HG02763 (cell line): ENCODE measurements around the gene CDAN1.

ENCODE experiments used
- ATAC-seq: cut with Tn5 transposase; IDR thresholded peaks from one replicate; pipeline ENCODE4 v1.9.1; 2021; ENCODE audit warnings: mild to moderate bottlenecking, moderate library complexity; ENCODE audit not compliant: unreplicated experiment

CDAN1 gene

GRCh38 chr15:42734076-42734672, 2.8 kb downstream of the CDAN1 start:
- no peak for ATAC-seq

GRCh38 chr15:42733027-42733426, 3.9 kb downstream of the CDAN1 start:
- ATAC-seq: no peak

- ATAC-seq: no peak
Observed at GRCh38 chr15:42732095-42732827, 4.7 kb downstream of the CDAN1 start.

GRCh38 chr15:42731461-42731860, 5.5 kb downstream of the CDAN1 start:
- ATAC-seq: no peak

GRCh38 chr15:42730536-42730935, 6.4 kb downstream of the CDAN1 start:
- no peak for ATAC-seq

GRCh38 chr15:42730135-42730534, 6.8 kb downstream of the CDAN1 start:
- no peak for ATAC-seq

- ATAC-seq: no peak
Observed at GRCh38 chr15:42729409-42729808, 7.5 kb downstream of the CDAN1 start.

- ATAC-seq: no peak
Observed at GRCh38 chr15:42728972-42729371, 8.0 kb downstream of the CDAN1 start.

GRCh38 chr15:42728560-42728959, 8.4 kb downstream of the CDAN1 start:
- no peak for ATAC-seq

- ATAC-seq: no peak
Observed at GRCh38 chr15:42727750-42728381, 9.1 kb downstream of the CDAN1 start.

- no peak for ATAC-seq
Observed at GRCh38 chr15:42726114-42726513, 10.8 kb downstream of the CDAN1 start.

- ATAC-seq: no peak
Observed at GRCh38 chr15:42725331-42725903, 11.5 kb downstream of the CDAN1 start.

GRCh38 chr15:42724276-42724675, 12.7 kb downstream of the CDAN1 start:
- ATAC-seq: no peak

GRCh38 chr15:42723068-42723467, 13.9 kb downstream of the CDAN1 start:
- ATAC-seq: no peak

GRCh38 chr15:42721916-42722315, 15.0 kb downstream of the CDAN1 start:
- no peak for ATAC-seq

- no peak for ATAC-seq
Observed at GRCh38 chr15:42721016-42721415, 15.9 kb downstream of the CDAN1 start.

- ATAC-seq: no peak
Observed at GRCh38 chr15:42720071-42720470, 16.9 kb downstream of the CDAN1 start.

GRCh38 chr15:42719043-42719442, 17.9 kb downstream of the CDAN1 start:
- ATAC-seq: no peak

GRCh38 chr15:42716626-42717025, 20.3 kb downstream of the CDAN1 start:
- no peak for ATAC-seq

- no peak for ATAC-seq
Observed at GRCh38 chr15:42716125-42716524, 20.8 kb downstream of the CDAN1 start.

GRCh38 chr15:42712584-42712983, 24.3 kb downstream of the CDAN1 start:
- ATAC-seq: no peak

GRCh38 chr15:42711746-42712145, 25.2 kb downstream of the CDAN1 start:
- ATAC-seq: no peak
